Stimulated activated CD4-positive, alpha-beta T cell treated with anti-CD3 and anti-CD28 coated beads, TNF-alpha, amount 100 ng/mL, for 48 hours (primary cell): ENCODE results near the gene GALNT12.

Experiments used
- DNase-seq, 3 donors: peaks; one replicate each; pipeline ENCODE4 v3.0.0-alpha.2; 2020; ENCODE audit warnings: low read depth in 3 of 3

Gene GALNT12

DNA sequence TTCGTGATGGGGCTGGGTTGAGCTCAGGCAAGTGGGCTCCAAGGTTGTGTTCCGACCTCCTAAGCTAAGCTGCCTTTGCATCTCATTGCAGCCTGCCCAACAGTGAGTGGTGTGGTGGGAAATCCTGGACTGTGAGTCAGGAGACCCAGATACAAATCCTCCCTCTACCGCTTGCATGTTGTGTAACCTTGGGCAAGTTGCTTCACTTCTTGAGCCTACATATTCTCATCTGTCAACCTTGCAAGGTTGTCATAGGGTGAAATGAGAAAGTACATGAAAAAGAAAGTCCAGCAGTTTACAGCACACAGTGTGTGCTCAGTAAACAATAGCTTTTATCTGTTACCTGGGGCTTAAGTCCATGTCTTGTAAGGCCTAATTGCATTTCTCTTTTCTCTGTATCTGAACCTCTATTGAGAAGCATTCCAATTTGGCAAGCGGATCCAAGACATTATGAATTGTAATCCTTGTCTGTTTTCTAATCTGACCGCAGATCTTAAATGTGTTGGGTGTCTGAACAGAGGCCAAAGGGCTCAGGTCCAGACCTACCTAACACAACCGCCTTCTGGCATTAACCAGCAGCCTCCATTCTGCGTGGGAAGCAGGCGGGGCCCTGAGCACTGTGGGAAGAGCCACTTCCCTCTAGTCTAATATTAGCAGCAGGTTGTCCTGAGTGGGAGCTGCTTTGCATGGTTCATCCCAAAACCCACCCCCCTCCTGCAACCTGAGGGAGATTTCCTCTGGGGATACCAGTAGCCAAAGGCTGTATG lies 1.8 kb upstream of the GALNT12 start:
- DNase-seq = no peak

DNA sequence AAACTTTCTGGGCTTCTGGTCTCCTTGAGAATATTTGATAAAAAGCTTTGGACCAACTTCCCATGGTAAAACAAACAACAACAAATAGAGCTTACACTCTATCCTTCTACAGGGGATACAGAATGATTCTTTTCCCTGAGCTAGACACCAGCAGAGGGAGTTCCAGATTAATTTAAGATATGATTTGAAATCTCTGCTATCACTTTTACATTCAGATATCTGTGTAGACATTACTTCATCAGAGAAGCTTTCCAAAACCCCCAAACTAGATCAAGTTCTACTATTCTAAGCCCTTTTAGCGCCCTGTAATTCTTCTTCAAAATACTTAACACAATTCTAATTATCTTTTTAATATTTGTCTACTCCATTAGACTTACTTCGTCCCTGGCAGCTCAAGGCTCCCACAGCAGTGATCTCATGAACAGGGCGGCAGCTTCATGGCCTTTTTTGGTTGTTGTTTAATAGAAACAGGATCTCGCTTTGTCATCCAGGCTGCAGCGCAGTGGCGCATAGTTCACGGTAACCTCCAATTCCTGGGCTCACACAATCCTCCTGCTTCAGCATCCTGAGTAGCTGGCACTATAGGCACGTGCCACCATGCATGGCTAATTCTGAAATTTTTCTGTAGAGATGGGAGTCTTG lies 955 bp upstream of the GALNT12 start:
- no peak for DNase-seq

DNA sequence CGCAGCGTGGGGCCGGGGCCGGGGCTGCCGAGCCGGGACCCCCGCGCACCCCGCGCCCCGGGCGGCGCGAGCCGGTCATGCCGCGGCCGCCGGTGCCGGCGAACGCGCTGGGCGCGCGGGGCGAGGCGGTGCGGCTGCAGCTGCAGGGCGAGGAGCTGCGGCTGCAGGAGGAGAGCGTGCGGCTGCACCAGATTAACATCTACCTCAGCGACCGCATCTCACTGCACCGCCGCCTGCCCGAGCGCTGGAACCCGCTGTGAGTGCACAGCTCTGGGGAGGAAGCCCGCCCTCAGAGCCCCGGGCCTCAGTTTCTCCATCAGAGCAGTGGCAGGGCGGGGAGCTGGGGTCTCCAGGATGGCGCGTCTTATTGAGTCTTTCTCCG lies 335 bp downstream of the GALNT12 start:
- no peak for DNase-seq

DNA sequence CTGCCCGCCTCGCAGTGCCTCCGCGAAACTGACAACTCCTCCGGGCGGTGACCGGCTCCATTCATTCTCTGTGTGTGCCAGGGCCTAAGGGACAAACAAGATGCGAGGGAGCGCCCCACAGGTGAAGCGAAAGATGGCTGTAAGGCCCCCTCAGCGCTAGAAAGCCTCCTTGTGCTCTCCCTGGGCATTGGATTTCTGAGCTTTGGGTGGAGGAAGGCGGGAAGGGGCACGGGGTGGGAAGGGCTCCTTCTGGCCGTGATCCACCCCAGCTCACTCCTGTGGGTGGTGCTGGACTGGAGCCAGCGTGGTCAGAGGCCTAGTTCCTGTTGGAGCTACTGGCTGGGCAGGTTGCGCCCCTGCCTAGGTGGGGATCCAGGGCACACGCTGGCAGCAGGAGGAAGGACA lies 943 bp downstream of the GALNT12 start:
- DNase-seq = no peak

DNA sequence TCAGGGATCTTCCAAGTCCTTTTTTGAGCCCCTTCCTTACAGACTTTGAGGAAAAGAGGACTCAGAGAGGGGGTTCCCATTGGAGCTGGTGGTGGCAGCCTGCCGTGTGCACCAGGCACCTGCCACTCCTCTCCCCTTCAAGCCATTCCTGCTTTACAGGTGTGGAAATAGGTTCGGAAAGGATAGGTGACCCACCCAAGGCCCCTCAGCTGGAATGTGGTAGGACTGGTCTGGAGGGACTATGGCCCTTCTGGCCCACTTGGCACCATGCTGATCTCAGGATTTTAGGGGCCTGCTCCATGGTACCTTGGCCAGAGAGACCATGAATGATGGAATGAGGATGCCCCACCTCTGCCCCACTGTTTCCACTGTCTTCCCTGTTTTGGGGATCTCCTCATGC lies 1.4 kb downstream of the GALNT12 start:
- DNase-seq = no peak

DNA sequence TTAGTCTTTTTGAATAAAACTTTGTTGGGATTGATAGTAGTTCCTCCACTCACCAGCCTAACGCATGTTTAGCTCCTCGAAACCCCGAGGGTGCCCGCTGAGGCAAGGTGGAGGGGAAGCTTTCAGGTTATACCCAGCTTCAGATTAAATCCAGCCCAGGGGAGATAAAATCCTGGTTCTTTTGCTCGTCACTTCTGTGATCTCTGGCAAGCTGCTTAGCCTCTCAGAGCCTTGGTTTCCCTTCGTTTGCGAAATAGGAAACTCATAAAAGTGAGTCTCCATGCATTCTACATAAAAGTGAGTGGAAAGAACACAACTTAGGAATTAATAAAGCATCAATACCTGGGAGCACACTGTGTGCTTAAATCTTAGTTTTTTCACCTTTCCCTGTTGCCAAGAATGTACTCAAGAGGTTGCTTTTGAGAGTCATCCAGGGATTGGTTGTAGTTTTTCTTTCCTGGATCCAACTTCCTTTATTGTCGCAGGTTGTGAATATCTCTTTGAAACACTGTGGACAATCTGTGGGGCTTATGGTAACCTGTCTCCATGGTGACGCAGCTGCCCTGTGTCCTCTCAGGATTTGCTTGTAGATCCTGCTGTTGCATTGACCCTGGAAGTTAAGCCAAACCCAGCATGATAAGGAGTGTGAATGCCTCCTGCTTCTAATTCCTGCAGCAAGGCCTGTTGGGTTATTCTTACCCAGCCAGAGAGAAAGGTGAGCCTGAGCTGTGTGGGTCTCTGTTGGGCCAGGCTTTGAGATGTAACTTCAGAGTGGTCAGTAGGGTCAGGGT lies 2.0 kb downstream of the GALNT12 start:
- no peak for DNase-seq

DNA sequence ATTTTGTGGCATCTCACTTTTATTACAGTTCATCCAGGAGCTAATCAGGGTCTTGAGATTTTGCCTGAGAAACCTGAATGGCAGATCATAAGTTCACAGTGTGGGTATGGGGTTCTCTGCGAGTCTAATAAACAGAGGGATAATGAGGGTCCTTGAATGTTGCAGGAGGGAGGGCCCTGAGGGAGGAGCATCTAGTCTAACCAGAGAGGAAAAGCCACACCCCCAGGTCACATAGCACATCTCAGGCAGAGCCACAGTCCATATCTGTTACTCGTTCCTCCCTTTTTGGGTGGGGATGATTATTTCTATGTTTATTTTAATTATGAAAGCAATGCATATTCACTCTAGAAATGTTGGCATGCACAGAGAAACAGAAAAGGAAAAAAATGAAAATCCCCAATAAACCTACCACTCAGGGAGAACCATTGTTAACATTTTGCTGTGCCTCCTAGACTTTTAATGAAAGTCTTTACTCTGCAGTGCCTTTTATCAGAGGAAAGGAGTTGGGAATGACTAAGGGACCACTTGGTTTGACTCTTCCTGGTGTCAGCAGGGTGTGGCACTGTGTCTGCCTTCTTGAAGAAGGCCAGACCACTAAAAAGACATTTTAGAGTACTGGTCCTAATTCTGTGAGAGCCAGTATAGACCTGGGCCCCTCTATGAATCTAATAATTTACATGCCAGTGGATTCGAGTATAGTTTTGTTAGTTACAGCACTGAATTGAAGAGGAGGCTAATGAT lies 2.8 kb downstream of the GALNT12 start:
- no peak for DNase-seq

DNA sequence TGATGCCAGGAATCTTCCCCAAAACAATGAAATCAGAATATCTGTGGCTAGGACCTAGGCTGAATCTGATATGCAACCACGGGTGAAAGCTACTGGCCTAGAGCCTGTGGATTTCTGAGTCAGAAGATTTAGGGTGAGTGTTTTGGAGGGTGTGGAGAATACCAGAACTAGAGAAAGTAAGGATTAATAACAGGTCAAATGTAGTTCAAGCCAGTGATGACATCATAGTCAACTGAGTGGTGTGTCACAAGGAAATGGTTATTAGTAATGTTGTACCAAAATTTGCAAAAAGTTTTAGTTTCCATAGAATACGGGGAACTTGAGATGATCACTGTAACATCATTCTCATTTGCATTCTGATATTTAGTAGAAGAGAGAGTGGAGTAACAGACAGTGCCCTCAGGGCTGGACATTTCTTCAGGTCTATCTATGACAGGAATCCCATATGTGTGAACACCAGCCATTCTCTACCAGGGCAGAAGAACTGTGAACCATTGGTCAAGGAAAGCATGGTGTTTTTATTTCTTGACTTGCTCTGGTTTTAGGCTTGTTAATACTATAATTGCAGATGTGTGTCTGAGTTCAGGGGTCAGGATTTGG lies 3.7 kb downstream of the GALNT12 start:
- no peak for DNase-seq

DNA sequence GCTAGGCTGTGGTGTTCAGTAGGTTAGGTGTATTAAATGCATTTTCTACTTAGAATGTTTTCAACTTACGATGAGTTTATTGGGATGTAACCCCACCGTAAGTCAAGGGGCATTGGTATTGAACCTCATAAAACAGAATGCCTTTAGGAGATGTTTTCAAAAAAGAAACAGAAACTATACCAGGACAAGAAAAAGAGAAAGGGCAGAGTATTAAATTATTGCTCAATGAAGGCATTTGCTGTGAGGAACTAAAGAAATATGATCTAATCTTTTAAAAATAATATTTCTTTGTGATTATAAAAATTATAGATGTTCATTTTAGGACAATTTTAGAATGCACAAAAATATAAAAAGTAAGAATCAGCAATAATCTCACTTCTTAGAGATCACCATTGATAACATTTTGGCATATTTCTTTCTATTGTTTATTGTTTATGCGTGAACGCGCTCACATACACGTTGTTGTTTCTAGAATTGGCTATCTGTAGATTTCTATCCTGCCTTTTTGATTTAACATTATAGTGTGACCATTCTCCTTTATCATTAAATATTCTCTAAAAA lies 8.0 kb downstream of the GALNT12 start:
- DNase-seq = no peak

DNA sequence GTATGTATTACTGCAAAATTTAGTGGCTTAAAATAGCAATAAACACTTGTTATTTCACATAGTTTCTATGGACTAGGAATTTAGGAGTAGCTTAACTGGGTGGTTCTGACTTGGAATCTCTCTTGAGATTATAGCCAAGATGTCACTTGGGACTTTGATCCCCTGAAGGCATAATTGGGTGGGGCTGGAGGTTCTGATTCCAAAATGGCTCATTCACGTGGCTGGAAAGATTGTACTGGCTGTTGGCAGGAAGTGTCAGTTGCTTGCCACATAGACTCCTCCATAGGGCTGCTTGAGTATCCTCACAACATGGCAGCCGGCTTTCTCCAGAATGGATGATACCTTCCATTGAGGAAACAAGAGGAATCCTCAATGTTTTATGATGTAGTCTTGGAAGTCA lies 11.3 kb downstream of the GALNT12 start:
- no peak for DNase-seq

DNA sequence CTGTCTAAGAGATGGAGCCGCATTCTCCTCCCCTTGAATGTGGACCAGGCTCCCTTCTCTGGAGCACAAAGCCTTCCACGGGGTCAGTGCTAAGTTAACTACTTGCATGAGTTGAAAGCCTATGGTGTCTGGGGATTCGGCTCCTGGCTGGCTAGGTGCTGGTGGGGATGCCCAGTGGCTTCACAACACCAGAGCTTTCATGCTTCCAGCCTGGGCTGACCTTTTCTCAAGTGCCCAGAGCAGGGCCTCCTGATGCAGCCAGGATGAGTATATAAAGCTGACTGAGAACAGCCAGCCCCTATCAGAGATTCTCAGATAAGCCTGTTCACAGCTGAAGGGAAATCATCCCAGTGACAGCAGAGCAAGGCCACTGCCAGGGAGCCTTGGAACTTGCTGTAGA lies 11.8 kb downstream of the GALNT12 start:
- DNase-seq = no peak

DNA sequence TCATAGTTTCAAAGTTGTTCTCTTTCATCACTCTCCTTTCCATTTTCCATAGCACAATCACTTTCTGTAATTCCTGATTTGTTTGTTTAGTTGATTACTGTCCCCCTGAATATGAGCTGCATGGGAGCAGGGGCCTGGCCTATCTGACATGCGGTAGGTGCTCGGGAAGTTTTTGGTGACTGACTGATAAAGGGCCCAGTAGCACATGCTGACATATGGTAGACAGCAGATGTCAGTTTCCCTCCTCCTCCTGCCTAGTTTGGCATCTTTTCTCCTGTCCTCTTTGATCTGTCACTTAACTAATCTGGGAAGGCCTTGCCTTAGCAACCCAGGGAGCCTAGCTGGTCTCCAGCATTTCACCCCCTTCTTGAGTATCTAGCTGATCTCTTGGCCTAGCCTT lies 14.4 kb downstream of the GALNT12 start:
- DNase-seq = no peak

DNA sequence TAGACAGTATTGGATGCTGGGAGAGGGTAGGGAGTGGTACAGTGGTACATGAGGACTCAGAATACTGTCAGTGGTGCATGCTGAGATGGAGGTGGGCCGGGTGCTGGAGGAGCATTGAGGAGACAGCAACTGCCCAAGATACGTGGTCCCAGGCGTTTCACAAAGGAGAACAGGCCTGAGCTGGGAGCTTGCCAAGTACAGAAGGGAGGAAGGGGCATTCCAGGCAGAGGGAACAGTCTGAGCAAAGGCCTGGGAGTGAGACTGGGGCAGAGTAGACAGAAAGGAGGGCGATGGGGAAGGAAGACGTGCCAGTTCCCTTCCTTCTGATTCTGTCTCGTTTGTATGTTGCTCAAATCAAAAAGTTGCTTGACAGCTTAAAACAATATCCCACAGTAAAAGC lies 15.2 kb downstream of the GALNT12 start:
- DNase-seq = no peak

DNA sequence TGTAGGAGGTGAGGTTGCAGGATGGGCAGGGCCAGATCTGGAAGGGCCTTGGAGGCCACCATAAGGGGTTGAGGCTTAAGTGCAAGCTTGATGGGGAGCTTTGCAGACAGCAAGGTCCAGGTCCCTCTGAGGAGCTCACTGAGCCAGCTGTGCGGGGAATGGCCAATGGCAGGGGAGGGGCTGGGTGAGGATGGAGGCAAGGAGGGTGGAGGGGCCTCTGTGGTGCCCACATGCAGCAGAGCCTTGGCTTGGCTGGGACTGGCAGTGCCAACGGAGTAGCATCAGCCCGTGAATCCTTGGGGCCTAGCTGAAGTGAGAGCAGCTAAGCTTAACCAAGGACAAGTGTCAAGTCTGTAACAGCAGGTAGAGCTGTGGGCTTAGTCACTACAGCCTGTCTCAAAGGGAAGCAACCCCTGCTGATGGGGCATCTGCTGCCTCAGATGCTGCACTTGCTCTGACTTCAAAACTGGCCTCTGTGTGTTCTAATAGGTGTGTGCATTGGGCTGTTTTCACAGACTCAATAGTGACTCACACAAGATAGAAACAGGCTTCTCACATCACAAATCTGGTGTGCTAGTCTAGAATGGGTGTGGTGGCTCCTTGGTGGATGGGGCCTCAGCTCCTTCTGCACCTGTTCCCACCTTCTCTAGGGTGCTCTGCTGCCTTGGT lies 16.3 kb downstream of the GALNT12 start:
- DNase-seq = no peak

DNA sequence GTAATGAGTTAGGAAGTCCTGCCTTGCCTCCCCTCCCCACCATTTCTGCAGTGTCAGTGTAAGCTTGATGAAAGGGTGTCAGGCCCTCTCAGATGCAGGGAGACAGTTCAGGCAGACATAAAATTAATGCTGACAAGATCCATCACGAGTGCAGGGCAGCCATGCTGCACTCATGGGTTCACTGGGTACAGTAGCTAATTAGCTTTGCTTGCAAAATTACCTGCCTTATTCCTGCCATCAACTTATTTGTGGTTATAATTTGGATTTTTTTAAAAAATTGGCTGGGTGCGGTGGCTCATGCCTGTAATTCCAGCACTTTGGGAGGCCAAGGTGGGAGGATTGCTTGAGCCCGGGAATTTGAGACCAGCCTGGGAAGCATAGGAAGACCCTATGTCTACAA lies 17.9 kb downstream of the GALNT12 start:
- DNase-seq = no peak

DNA sequence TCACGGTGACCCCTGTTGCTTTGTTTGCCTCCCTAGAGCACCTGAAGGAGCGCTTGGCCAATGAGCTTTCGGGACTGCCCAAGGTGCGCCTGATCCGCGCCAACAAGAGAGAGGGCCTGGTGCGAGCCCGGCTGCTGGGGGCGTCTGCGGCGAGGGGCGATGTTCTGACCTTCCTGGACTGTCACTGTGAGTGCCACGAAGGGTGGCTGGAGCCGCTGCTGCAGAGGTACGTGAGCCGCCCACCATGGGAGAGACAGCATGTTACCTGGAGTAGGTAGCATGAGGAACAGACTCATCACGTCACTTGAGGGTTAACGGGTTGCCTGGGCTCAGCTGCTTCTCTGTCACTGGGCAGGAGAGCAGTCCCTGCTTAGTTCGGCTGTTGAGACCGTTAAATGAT lies 19.2 kb downstream of the GALNT12 start:
- DNase-seq = no peak

DNA sequence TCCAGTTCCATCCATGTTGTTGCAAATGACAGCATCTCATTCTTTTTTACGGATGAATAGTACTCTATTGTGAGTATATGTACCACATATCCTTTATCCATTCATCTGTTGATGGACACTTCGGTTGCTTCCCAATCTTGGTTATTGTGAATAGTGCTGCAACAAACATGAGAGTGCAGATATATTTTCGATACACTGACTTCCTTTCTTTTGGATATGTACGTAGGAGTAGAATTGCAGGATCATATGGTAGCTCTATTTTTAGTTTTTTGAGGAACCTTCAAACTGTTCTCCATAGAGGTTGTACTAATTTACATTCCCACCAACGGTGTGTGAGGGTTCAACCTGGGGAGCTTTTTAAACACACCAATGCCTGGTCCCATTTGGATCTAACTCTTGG lies 22.3 kb downstream of the GALNT12 start:
- no peak for DNase-seq

DNA sequence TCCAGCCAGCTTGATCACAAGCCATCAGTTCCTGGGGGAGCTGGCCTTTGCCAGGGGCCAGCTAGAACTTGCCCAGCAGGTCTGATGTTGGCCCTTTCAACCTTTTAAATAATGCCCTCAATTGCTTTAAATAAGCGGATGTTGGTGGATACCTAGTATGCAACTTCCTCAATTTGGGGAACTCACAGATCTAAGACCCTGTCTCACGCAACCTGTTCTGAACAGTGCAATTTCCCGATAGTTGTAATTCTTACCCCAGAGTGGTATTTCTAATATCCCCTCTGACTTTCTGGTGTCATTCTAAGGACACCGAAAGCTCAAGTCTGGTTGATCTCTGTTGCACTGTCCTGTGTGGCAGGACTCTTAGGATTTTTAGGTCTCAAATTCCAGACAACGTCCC lies 23.1 kb downstream of the GALNT12 start:
- DNase-seq = no peak

DNA sequence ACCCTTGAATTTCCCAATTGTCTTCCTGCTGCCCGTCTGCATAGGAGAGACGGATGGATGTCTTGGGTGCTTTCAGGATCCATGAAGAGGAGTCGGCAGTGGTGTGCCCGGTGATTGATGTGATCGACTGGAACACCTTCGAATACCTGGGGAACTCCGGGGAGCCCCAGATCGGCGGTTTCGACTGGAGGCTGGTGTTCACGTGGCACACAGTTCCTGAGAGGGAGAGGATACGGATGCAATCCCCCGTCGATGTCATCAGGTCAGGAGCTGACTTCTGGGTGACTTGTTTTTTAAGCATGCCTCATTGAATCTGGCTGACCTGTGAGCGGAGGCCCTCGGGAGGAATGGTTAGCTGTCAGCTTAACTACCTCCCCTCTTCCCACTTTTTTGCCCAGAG lies 24.2 kb downstream of the GALNT12 start:
- no peak for DNase-seq

DNA sequence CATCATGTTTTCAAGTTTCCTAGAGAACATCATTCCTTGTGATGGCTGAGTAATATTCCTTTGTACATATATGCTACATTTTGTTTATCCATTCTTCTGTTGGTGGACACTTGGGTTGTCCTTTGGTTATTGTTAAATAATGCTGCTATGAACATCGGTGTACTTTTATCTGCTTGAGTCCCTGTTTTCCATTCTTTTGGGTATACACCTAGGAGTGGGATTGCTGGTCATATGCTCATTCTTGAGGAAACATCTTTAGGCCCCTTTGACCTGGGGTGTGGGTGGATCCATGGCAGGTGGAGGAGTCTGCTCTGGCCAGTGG lies 25.3 kb downstream of the GALNT12 start:
- no peak for DNase-seq
